Frontal cortex (tissue), 4 donors: ENCODE data around the gene ANKRD44. TPM values are rescaled to one million over a fixed set of nuclear protein-coding genes. Genes with fewer than 3 reads are reported as not detected.
A peak's percentile ranks its signal among the peaks of the same experiment; 100 is the strongest.

ENCODE experiments used
- DNase-seq, 2 donors: peaks; one replicate each; pipeline ENCODE4 v3.0.0; 2012; ENCODE audit warnings: low spot score in 2 of 2
- FAIRE-seq: peaks from 2 replicates; lab custom pipeline; 2012; peaks lifted over from hg19 to GRCh38; lab: Jason Lieb, UNC
- total RNA-seq: library from RNA; depleted of rRNA; stranded (reverse); fragments of >200 nt; gene quantifications from one replicate; pipeline ENCODE4 v1.2.3, GENCODE V29; 2014
- donor health status: control.
- donor health status: control.
- donor health status: control.

Gene ANKRD44
- total RNA-seq, 1 donor from 2014 or later = 101 TPM

DNA sequence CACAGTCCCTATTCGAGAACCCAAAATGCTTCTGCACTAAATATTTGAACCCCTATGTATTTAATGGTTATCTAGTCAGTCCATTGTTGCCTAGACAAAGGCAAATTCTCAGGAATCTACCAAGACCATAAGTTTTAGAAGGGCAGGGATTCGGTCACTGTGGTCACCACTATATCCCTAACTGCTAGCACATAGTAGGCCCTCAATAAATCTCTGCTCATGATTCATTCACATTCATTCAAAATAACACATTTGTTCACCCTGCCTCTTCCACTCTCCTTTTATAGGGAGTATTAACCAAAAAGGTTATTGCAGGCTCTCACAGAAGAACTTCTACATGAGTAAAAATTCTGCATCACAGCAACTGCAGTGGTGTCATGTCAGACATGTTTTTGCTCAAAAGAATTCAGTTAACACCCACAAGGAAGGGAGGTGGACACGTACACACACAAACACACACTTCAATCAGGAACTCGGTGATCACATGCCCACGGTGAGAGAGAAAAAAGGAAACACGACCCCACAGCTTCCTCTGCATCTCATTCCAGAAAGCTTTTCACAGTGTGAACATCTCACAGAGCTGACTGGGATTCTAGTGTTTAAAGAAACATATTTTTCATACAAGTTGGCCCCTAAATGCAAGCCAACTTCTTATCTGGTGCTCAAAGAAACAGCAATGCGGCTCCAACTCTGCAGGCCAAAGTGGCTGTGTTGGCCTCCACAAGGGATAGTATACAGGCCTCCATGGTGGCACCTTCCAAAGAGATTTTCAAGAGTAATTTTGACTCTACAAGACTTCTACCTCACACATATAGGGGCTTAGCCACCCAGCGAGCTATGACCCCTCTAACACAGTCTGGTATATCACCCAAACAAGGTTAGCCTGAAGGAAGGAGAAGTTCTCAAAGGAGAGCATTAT is 98.0 kb downstream of the ANKRD44 start:
- DNase-seq (no peak), FAIRE-seq (no peak)

DNA sequence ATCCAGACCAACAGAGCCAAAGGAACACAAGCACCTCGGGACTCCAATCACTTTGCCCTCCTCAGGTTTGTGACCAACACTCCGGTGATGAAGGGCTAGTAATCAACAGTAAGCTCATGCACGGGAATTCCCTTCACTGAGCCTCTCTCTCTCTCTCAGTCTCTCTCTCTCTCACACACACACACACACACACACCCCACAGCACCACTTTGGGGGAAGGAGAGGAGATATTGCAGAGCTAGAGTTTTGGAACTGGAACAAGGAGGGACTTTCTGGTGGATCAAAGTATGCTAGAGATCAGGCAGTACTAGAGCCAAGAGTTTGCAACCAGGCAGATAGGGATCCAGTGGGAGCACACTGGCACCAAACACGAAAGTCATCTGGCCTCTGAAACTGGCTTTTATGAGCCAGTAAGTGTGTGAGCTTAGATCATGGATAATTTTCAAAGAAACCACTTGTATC is 98.7 kb downstream of the ANKRD44 start:
- DNase-seq (no peak), FAIRE-seq (no peak)

DNA sequence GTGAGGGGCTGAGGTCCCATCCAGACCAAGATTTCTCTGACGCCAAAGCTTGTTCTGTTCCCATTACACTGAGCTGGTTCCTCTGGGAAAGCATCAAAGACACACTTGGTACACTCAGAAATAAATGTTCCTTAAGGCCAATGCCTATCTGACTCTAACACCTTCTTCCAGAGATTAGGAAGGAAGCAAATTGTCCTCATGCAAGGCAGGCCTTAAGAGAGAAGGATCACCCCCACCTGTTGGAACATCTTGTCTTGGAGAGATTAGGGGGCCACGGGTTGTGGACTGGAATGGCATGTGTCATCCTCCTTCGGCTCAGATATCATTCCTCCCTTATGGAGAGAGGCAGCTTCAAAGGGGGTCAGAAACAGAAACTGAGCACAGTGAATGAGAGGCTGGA is 100.2 kb downstream of the ANKRD44 start:
- FAIRE-seq (no peak), DNase-seq (no peak)

DNA sequence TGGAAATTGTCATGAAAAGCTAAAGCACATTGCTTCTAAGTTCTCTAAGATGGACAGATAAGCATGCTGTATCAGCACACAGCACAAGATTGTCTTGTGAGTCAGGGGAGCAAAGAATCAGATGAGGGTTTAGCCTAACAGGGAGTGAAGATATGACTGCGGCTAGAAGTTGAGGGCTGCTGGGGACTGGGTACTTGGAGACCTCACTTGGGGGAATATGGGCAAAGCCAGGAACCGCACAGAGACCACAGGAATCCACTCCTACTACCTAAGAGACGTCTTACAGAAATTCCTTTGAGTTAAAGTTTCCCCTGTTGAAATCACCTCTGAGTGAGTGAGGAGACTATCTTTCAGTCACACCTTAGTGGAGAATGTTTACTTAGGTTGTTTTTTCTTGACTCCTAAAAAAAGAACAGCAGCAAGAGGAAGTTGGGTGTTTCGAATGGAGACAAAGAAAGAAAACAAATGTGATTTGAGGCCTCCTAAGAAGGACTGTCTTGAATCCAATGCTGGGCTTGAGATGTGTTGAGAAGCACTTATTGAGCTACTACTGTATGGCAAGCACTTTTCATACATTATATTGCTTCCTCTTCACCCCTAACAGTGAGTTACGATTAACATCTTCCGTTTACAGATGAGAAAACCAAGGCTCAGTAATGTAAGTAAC is 100.7 kb downstream of the ANKRD44 start:
- no peak for FAIRE-seq
- no peak for DNase-seq

DNA sequence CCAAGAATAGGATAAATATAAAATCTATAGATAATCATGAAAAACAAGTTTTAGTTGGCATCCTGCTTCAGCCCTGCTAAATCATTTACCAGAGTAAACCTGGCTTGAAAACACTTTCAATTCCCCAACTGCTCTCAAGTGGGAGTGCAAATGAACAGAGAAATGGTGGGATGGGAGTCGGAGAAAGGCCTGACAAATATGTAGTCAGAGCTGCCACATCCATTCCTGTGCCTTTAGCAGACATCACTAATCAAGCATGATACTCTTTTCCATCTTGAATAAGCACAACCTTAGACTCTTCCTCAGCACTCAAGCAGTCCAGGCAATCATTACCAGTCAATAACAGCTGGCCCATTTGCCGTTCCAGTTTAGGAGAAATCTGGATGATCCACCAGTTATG is 101.3 kb downstream of the ANKRD44 start:
- no peak for FAIRE-seq

DNA sequence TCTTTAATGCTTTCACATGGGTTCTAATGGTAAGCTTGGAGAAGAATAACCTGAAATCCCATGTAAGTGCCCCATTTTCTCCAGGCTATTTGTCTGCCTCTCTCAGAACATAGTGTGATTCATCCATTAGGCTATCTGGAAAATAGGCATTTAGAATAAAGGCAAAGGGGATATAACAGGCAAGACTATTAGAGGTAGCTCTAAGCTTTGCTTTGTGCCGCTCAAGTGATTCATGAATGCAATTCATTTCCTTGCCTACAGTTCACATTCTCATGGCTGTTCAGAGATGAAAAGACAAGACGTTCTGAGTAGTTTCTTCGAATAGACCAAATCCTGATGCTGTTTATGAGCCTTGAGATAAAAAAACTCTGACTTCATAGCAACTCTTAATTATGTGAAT is 101.7 kb downstream of the ANKRD44 start:
- FAIRE-seq (no peak), DNase-seq (no peak)

More for the DNA sequence above, 101.3 kb downstream of the ANKRD44 start:
- no peak for DNase-seq

DNA sequence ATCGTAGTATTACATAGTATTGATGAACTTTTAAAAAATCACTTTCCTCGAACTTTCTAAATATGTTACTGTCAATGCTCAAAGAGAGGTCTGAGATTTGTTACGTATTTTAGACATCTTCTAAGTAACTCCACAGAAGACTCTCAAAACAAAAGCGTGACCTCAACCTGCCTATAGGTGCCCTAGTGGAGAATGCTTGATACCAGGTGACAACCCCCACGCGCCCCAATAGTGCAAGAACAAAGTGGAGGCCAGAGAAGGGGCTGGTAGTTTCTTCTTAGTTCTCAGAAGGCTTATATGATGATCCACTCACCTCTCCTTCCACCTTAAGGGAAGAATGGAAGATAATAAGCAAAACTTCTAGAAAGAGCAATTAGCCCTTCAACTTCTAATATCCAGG is 102.6 kb downstream of the ANKRD44 start:
- FAIRE-seq = no peak
- DNase-seq = no peak

DNA sequence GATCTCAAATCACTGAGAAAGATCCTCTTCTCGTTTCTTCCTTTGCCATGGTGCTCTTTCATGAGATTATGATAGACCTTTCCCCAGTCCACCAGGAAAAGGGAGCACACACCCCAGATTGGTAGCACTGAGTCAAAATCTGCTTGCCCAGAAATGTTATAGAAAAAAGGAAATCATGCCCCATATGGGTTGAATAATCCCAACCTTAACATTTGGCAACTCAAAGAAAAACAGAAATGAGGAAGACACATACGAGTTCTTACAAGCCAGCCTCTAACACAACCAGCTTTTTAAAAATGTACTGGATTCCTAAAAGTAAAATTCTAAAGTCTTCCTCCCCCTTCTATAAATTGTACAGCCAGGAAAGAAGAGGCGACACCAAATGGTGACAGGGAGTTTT is 103.0 kb downstream of the ANKRD44 start:
- FAIRE-seq = no peak
- no peak for DNase-seq

DNA sequence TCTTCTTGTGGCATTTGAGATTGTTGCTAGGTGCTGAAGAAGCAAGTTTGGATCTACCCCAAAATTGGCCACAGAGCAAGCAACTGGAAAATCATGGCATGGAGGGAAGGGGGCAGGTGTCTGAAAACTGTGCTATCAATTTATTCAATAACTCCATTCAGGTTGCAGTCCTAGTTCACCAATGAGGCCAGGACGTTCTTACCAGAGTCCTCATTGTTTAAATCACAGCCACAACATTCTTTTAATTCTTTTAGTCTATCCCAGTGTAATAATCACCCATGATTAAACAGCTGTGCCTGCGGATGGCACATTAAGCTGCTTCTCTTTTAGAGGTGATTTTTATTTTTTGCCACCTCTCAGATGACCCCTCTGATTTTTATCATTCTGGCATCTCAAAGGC is 103.5 kb downstream of the ANKRD44 start:
- FAIRE-seq = no peak
- DNase-seq = no peak

DNA sequence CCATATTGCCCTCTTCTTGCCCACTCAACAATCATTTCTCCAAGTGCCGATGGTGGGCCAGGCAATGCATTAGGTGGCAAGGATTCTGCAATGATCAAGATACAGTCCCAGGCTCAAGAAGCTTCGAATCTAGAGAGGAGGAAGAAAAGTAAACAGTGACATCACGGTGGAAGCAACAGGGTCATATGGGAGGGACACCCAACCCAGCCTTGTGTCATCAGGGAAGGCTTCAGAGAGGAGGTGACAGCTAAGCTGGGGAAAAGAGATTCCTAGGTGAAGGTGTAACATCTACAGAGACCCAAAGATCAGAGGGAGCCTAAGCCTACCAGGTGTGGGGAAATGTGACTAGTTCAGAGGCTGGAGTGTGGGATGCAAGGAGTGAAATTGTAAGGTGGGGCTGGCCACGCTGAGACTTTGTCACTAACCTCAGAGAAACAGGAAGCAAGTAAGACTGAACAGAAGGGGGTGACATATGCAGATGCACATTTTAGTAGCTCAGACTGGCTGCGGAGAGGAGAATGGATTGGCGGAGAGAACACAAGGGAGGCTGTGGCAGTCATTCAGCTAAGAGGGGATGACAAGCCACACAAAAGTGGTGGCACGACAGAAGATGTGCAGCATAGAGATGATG is 104.9 kb downstream of the ANKRD44 start:
- DNase-seq (no peak), FAIRE-seq (no peak)

DNA sequence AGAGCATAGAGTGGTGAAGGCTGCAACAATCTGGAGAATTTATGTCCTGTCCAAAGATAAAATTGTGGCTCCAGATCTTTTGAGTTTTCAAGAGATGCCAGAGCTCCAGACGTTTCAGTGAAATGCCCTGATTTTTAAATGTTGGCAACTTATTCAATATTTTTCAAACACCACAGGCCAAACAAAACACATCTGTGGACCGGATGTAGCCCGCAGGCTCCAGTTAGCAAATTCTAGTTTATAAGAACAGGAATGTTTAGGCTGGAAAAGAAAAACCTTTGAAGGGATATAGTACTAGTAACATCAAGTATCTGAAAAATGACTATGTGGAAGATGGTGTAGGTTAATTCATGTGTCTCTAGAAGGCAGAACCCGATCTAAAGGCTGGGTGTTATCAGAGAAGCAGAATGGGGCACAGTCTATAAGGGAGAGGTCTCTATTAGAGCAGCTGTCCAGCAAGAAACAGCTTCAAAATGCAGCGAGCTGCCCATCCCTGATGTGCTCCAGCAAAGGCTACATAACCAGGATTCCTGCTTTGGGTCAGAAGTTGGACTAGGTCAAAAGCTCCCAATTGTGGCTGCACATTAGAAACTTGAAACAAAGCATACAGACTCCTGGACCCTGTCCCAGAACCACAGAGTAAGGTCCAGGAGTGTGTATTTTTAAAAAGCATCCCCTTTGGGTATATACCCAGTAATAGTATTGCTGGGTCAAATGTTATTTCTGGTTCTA is 105.9 kb downstream of the ANKRD44 start:
- DNase-seq (no peak), FAIRE-seq (no peak)

DNA sequence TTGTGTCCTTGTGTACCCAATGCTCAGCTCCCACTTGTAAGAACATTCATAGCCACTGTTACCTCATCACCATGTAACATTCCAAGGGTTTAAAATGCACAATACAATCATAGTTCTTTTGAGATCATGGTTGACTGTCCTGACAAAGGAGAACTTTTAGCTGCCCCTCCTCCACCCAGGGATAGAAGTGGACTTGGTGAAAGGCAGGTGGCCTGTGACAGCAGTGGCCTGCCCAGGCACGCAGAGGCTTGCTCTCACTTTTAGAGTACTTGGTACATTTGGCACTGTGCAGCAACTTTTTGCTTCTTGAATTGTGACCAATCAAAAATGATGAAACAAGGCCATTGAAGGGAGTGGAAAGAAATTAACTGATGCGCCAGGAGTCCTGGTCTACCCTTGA is 108.7 kb downstream of the ANKRD44 start:
- no peak for DNase-seq
- no peak for FAIRE-seq

DNA sequence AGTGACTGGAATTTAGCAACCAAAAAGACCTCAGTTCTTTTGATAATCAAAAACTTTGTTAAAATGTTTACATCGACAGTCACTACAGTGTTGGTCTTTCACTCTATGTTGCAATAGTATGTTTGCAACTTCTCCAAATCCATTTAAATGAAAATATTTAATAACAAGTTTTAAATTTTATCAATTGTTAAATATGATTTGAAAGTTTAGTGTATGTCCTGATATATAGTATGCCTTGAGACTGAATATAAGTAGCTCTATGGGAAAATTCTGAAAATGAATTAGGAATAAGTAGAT is 109.9 kb downstream of the ANKRD44 start:
- FAIRE-seq = peak; percentile 23
- no peak for DNase-seq

DNA sequence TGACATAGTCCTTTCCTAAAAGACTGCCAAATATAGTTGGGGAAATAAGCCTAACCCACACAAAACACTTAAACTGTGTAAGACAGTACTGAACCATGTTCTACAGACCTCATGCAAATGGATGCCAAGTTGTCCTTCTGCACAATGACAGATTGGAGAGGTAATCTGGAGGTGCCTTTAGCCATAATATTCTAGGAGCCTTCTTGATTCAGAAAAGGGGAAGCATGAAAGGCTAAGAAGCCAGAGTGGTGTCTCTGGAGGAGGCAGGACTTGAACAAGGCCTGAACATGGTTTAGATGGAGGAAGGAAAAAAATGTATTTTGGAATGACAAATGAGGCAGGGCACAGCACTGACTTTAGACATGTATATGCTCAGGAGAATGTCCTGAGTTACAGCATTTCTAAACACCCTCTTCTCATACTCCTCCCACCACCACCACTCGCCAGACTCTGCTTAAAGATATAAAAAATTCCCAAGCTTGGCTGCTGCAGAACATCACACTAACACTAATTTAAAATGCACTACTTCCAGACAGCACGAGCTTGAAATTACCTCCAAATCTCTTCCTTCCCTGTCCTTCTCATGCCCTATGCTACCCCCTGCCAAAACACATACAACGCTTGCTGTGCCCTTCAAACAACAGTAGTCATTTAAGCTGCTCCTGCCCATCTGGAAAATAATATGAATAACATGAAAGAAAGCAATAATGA is 110.4 kb downstream of the ANKRD44 start:
- DNase-seq (no peak), FAIRE-seq (no peak)

DNA sequence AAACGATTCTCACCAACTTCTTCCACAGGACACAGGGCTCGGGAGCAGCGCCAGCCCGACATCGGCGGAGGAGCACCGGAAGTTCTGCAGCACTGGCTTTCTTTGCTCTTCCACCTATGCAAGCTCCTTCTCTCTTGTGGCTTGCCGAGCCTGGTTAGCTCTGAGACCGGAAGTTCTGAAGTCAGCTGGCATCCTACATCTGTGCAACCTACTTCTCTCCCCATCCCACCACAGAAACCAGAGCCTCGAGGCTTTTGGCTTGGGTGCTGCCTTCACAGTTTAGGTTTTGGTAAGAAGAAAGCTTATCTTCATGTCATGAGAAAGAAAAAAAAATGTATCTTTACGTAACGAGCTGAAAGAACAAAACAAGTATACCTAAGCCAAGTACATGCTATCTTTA is 111.7 kb downstream of the ANKRD44 start:
- FAIRE-seq (no peak), DNase-seq (no peak)

DNA sequence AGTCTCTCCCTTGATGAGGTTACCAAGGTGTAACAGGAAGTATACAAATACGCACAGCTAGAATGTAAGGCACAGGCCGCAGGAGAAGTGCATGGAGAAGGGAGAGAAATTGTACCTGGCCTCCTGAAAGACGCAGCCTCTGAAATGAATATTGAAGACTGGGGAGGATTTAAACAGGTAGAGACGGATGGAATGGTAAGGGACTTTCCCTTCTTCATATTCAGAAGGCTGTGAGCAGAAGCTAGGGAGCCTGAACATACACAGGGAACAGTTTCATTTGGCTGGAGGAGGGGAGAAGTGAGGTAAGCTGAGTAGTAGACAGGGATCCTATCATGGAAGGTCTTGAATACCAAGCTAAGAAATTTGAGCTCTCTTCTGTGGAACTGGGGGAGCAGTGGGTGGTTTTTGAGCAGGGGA is 112.7 kb downstream of the ANKRD44 start:
- FAIRE-seq (no peak), DNase-seq (no peak)

DNA sequence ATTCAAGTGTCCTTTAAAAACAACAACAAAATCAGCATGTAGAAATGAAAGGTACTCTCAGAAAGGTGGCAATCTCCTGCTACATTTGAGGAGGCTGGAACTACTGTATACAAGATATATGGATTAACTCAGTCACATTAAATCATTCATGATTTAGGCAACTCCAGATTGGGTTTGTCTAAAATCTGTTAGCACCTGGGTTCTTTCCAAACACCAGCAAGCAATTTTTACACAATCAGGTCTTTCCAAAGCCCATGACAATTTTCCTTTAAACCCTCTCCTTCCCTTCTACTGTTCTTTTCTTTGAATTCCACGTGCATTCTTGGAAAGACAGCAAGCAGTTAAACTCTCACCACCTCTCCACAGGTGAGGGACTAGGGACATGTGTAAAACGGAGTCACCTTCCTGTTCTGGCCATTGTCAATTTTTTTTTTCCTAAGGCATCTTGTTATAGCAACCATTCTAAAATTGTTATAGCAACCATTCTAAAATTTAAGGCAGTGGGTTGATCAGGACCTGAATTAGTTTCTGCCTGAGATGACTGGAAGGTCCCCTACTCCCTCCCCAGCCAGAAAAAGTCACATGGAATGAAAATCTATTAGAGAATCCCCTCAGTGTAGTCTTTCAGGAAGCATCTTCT is 113.9 kb downstream of the ANKRD44 start:
- DNase-seq (no peak), FAIRE-seq (no peak)

DNA sequence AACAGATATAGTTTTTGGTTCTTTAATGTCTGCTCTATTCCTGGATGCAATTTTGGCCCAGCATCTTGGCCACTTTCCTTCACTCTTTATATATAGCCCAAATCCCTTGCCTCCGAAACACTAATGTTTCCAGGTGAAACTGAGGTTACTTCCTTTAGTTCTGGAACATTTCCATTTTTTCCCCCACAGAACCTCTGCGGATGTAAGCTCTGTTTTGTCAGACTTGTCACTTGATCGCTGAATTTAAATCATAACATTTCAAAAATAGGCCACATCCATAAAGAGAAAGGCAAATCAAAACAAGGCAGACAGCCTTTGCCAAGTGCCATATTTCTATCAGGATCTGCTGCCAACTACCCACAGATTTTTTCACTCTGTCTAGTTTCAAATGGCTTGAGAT is 115.1 kb downstream of the ANKRD44 start:
- FAIRE-seq (no peak), DNase-seq (no peak)

DNA sequence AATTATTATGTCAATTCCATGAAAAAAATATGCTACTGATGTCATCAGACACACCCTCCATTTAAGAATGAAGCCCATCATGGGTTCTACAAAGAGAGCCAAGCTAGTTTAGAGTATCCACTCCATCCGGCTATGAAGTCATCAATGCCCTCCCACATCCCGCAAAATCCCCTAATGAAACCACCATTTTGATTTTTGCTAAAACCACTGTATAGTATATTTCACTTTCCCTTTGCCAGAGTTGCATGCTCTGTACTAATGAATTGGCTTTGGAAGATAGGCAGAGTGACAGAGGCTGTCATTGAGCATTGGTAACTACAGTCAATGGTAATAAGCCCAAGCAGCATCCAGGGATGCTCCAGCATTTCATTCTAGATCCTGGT is 118.6 kb downstream of the ANKRD44 start:
- no peak for FAIRE-seq
- DNase-seq = no peak
